Heart left ventricle (tissue), 16 donors: ENCODE measurements around the gene SLC25A1. TPM values are rescaled to one million over a fixed set of nuclear protein-coding genes. Genes with fewer than 3 reads are reported as not detected.

Source experiments
- ATAC-seq, 4 donors: fragments of 200-7000 bp; cut with Tn5 transposase; one replicate each; pipeline ENCODE4 v1.9.1; 2020 to 2022; ENCODE audit warnings: moderate library complexity in 4 of 4, mild to moderate bottlenecking in 3 of 4, moderate number of reproducible peaks in 1 of 4
- DNase-seq, 5 donors: peaks; one replicate each; pipeline ENCODE4 v3.0.0-alpha.2; 2020
- H3K27ac ChIP-seq, 12 donors: fragments of 200-600 bp; sonication (generic) in 4 of 12; one replicate each; pipeline versions ENCODE4 v1.5.0 to v1.8.0; 2016 to 2022; ENCODE audit warnings: mild to moderate bottlenecking in 2 of 12
- H3K27me3 ChIP-seq, 9 donors: fragments of 200-600 bp; sonication (generic) in 2 of 9; one replicate each; pipeline versions ENCODE4 v1.5.1 to v1.8.0; 2016 to 2022; ENCODE audit warnings: mild to moderate bottlenecking in 3 of 9
- H3K36me3 ChIP-seq, 9 donors: fragments of 200-600 bp; sonication (generic) in 2 of 9; one replicate each; pipeline versions ENCODE4 v1.5.0 to v1.8.0; 2018 to 2022; ENCODE audit warnings: mild to moderate bottlenecking in 2 of 9
- H3K4me1 ChIP-seq, 12 donors: fragments of 200-600 bp; sonication (generic) in 4 of 12; one replicate each; pipeline versions ENCODE4 v1.5.0 to v1.8.0; 2016 to 2022; ENCODE audit warnings: mild to moderate bottlenecking in 3 of 12
- H3K4me3 ChIP-seq, 12 donors: fragments of 200-600 bp; sonication (generic) in 4 of 12; one replicate each; pipeline versions ENCODE4 v1.5.0 to v1.8.0; 2017 to 2022; ENCODE audit warnings: mild to moderate bottlenecking in 9 of 12, moderate library complexity in 4 of 12
- H3K9me3 ChIP-seq, 12 donors: fragments of 200-600 bp; sonication (generic) in 4 of 12; one replicate each; pipeline versions ENCODE4 v1.5.0 to v1.8.0; 2016 to 2022; ENCODE audit warnings: mild to moderate bottlenecking in 1 of 12
- CTCF ChIP-seq, 12 donors: fragments of 200-600 bp; sonication (generic) in 4 of 12; IDR thresholded peaks; one replicate each; pipeline versions ENCODE4 v1.5.0 to v1.8.0; 2018 to 2022; ENCODE audit warnings: antibody characterized with exemption in 12 of 12, mild to moderate bottlenecking in 5 of 12
- POLR2A ChIP-seq, 2 donors: fragments of 450-650 bp; IDR thresholded peaks; one replicate each; pipeline ENCODE4 v1.6.1; 2017; ENCODE audit warnings: antibody characterized with exemption in 2 of 2, mild to moderate bottlenecking in 2 of 2, moderate library complexity in 2 of 2
- WGBS, 4 donors: extraction: QIAGEN DNeasy Blood & Tissue Kit in 2 of 4; methylation state at CpG; one replicate each; pipeline versions ENCODE4 v1.1.5 to v1.1.7; 2013 to 2018; 5-methylcytosine and 5-hydroxymethylcytosine counted together
- intact Hi-C, 10 donors: fragments of 100-400 bp; cut with DNase I; formaldehyde crosslinking; loops; one replicate each; pipeline versions ENCODE4 v1.11.1 to v1.14.2; 2022
- polyA plus RNA-seq, 2 donors: library from polyadenylated mRNA; stranded (reverse); fragments of 200-250 nt; gene quantifications; one replicate each; pipeline ENCODE4 v1.2.3, GENCODE V29; 2013
- total RNA-seq, 9 donors: library from RNA; depleted of rRNA in 2 of 9; stranded (reverse); fragments of >200 nt in 2 of 9; fragmentation: NEBNext Ultra II Directional in 3 of 9; extraction: Animal tissue kit (Norgen Biotek cat#: 25700) in 3 of 9; gene quantifications; one replicate each; pipeline versions ENCODE4 v1.1.0 to v1.2.4, GENCODE V29; 2016 to 2023
- donor health status: ischemic (EF 13 %, LVEDD 7.1; RV severe dilation, severe dysfunction).
- donor health status: healthy with polysubstance abuse.
- donor health status: DM: no; HTN: yes; CAD: no.
- donor health status: DM: no; HTN: no; CAD: no.
- donor health status: ischemic (EF 25% LVEDD 6.9; RV normal size, moderate dysfunction).
- donor health status: ischemic (EF 25% LVEDD 5.7; RV mildly dilated, moderate dysfunction).
- donor health status: healthy.
- donor health status: DM: yes; HTN: yes; CAD: no.
- donor health status: ischemic (EF 35%, LVEDD 5.7; RV mildly dilated, moderate dysfunction).
- donor health status: nonischemic (EF 11% LVEDD 7.7; RV severe dilation, severe dysfunction).
- donor health status: DM: yes; HTN: yes; CAD: no.
- donor health status: PGD.
- donor health status: ischemic (EF 29% LVEDD 5.4; RV normal size, mild dysfunction).
- donor health status: nonischemic (EF 23%, LVEDD 6.1; RV moderate dilation, normal function).

Gene SLC25A1
- total and polyA plus RNA-seq, 11 donors = 16.1 to 35.8 (median 28.4) TPM

GRCh38 chr22:19169002-19169946 is 9.3 kb downstream of the SLC25A1 start:
- Histone ChIP-seq H3K4me3 (peak overlapping the region in 11 of 12 donors; percentile 1 to 46 (median 32)), H3K36me3 (no peaks in the 10 kb centered on the region), H3K9me3 (peaks cover 0 to 5% (median 0%) of the 10 kb centered on the region in 12 donors), H3K4me1 (peaks cover 11 to 50% (median 37%) of the 10 kb centered on the region in 12 donors), H3K27me3 (peaks cover 8 to 48% (median 32%) of the 10 kb centered on the region in 9 donors), H3K27ac (no peak overlapping the region)
- ATAC-seq = no peak
- intact Hi-C loops = no loop called here
- 5 to 7% (median 5%) methylated on average over 34 to 58 of the region's 58 CpGs for WGBS, 4 donors
- no peak for TF ChIP-seq CTCF (IDR thresholded peaks at IDR 0.05)
- TF ChIP-seq POLR2A (IDR thresholded peaks at IDR 0.05) = no peak
- no peak for DNase-seq

GRCh38 chr22:19168088-19168890 is 10.2 kb downstream of the SLC25A1 start:
- intact Hi-C loops = no loop called here
- WGBS, 4 donors = 72 to 78% (median 76%) methylated on average over 17 of the region's 17 CpGs
- Histone ChIP-seq H3K27ac (no peak overlapping the region), H3K36me3 (no peaks in the 10 kb centered on the region), H3K4me1 (peaks cover 8 to 41% (median 28%) of the 10 kb centered on the region in 12 donors), H3K9me3 (peaks cover 0 to 7% (median 0%) of the 10 kb centered on the region in 12 donors), H3K4me3 (no peak overlapping the region), H3K27me3 (peaks cover 8 to 57% (median 34%) of the 10 kb centered on the region in 9 donors)
- TF ChIP-seq POLR2A (IDR thresholded peaks at IDR 0.05) (no peak), CTCF (IDR thresholded peaks at IDR 0.05) (no peak)
- DNase-seq (no peak), ATAC-seq (no peak)

- DNase-seq = no peak
- peaks cover 8 to 60% (median 34%) of the 10 kb centered on the region in 9 donors for H3K27me3 ChIP-seq
- TF ChIP-seq CTCF (IDR thresholded peaks at IDR 0.05) (no peak), POLR2A (IDR thresholded peaks at IDR 0.05) (no peak)
- H3K36me3 ChIP-seq = no peaks in the 10 kb centered on the region
- peaks cover 0 to 7% (median 0%) of the 10 kb centered on the region in 12 donors for H3K9me3 ChIP-seq
- no peak overlapping the region for H3K4me3 ChIP-seq
- WGBS, 4 donors = 70 to 78% (median 73%) methylated on average over 8 to 13 of the region's 13 CpGs
- ATAC-seq = no peak
- no peak overlapping the region for H3K27ac ChIP-seq
- intact Hi-C loops = no loop called here
- H3K4me1 ChIP-seq = peaks cover 1 to 30% (median 19%) of the 10 kb centered on the region in 12 donors
Observed at GRCh38 chr22:19167106-19167869, 11.2 kb downstream of the SLC25A1 start.
